IMR-90 (cell line): ENCODE measurements around the gene CATSPER1. TPM values are rescaled to one million over a fixed set of nuclear protein-coding genes. Genes with fewer than 3 reads are reported as not detected.

Source experiments
- ATAC-seq: fragments of 200-7000 bp; cut with Tn5 transposase; 2 replicates; pipeline ENCODE4 v1.9.1; 2020; ENCODE audit warnings: low read depth, mild to moderate bottlenecking, moderate library complexity
- BruUV-seq: library from RNA; stranded (reverse); fragments of 400-500 nt; replicated peaks from 2 replicates; lab custom pipeline; 2021; lab: Mats Ljungman, UMichigan
- CTCF ChIA-PET: fragments of 300-600 bp; formaldehyde crosslinking; extraction: SDS; loops from one replicate; lab custom pipeline; 2021; ENCODE audit warnings: antibody characterized with exemption; lab: Yijun Ruan, JAX
- POLR2A ChIA-PET: fragments of 300-600 bp; sonication (Branson Sonifier 250); formaldehyde crosslinking; loops from one replicate; lab custom pipeline; 2022; ENCODE audit warnings: antibody characterized with exemption; ENCODE audit not compliant: unreplicated experiment; lab: Charles Lee
- DNase-seq: peaks from one replicate; pipeline ENCODE4 v3.0.0; 2013
- H2AFZ ChIP-seq: replicated peaks from 2 replicates; pipeline ENCODE3; 2013; ENCODE audit warnings: low read length, mild to moderate bottlenecking; ENCODE audit not compliant: poor library complexity
- H2AK5ac ChIP-seq: 2 replicates; pipeline ENCODE4 v1.6.1; 2013; ENCODE audit warnings: low read depth, low read length, inconsistent platforms
- H2AK9ac ChIP-seq: replicated peaks from 2 replicates; pipeline ENCODE3; 2013; ENCODE audit warnings: mild to moderate bottlenecking, low read depth, low read length, moderate library complexity; ENCODE audit not compliant: poor library complexity
- H2BK120ac ChIP-seq: 2 replicates; pipeline ENCODE4 v1.6.1; 2013; ENCODE audit warnings: low read depth, low read length, inconsistent platforms
- H2BK15ac ChIP-seq: 3 replicates; pipeline ENCODE4 v1.6.1; 2013; ENCODE audit warnings: low read depth, low read length, inconsistent platforms
- H2BK20ac ChIP-seq: 2 replicates; pipeline ENCODE4 v1.6.1; 2013; ENCODE audit warnings: low read depth, mild to moderate bottlenecking, inconsistent platforms, low read length, moderate library complexity
- H2BK5ac ChIP-seq: 2 replicates; pipeline ENCODE4 v1.6.1; 2013; ENCODE audit warnings: mild to moderate bottlenecking, low read depth, low read length, inconsistent platforms; ENCODE audit not compliant: poor library complexity, severe bottlenecking
- H3K14ac ChIP-seq: replicated peaks from 2 replicates; pipeline ENCODE4 v1.6.1; 2013; ENCODE audit warnings: low read depth, low read length, inconsistent platforms
- H3K18ac ChIP-seq: 2 replicates; pipeline ENCODE4 v1.6.1; 2013; ENCODE audit warnings: low read depth, low read length, control low read depth
- H3K23ac ChIP-seq: 2 replicates; pipeline ENCODE4 v1.6.1; 2013; ENCODE audit warnings: low read depth, low read length, inconsistent platforms
- H3K27ac ChIP-seq: 2 replicates; pipeline ENCODE4 v1.5.1; 2013; ENCODE audit warnings: mild to moderate bottlenecking, control low read depth, low read length; ENCODE audit not compliant: insufficient read depth
- H3K27me3 ChIP-seq: 2 replicates; pipeline ENCODE4 v1.6.1; 2013; ENCODE audit warnings: low read length; ENCODE audit not compliant: control insufficient read depth, insufficient read depth
- H3K36me3 ChIP-seq: 2 replicates; pipeline ENCODE4 v1.6.1; 2013; ENCODE audit warnings: low read length, mixed read lengths; ENCODE audit not compliant: control insufficient read depth, insufficient read depth
- H3K4ac ChIP-seq: 2 replicates; pipeline ENCODE4 v1.6.1; 2013; ENCODE audit warnings: low read depth, low read length, inconsistent platforms
- H3K4me1 ChIP-seq: 2 replicates; pipeline ENCODE4 v1.6.1; 2013; ENCODE audit warnings: low read length, mixed read lengths; ENCODE audit not compliant: control insufficient read depth, insufficient read depth
- H3K4me2 ChIP-seq: 2 replicates; pipeline ENCODE4 v1.6.1; 2013; ENCODE audit warnings: low read depth, mild to moderate bottlenecking, control low read depth, low read length, moderate library complexity
- H3K4me3 ChIP-seq: 2 replicates; pipeline ENCODE4 v1.5.1; 2013; ENCODE audit warnings: low read depth, mild to moderate bottlenecking, control low read depth, low read length, moderate library complexity; ENCODE audit not compliant: insufficient read depth
- H3K56ac ChIP-seq: 2 replicates; pipeline ENCODE4 v1.6.1; 2013; ENCODE audit warnings: low read length, inconsistent platforms; ENCODE audit not compliant: insufficient read depth; ENCODE audit errors: extremely low read depth
- H3K79me1 ChIP-seq, 2 experiments: 2 replicates each; pipeline ENCODE4 v1.6.1; 2013; ENCODE audit warnings: low read length in 2 of 2, inconsistent platforms in 1 of 2, low read depth in 1 of 2
- H3K9ac ChIP-seq: 2 replicates; pipeline ENCODE4 v1.6.1; 2013; ENCODE audit warnings: low read depth, low read length, control low read depth
- H3K9me1 ChIP-seq: 2 replicates; pipeline ENCODE4 v1.6.1; 2013; ENCODE audit warnings: low read length, inconsistent platforms; ENCODE audit not compliant: insufficient read depth
- H3K9me3 ChIP-seq: 2 replicates; pipeline ENCODE4 v1.6.1; 2013; ENCODE audit warnings: low read length; ENCODE audit not compliant: control insufficient read depth, insufficient read depth
- H4K20me1 ChIP-seq: 2 replicates; pipeline ENCODE4 v1.6.1; 2013; ENCODE audit warnings: low read length, inconsistent platforms; ENCODE audit not compliant: insufficient read depth
- H4K5ac ChIP-seq: 2 replicates; pipeline ENCODE4 v1.6.1; 2013; ENCODE audit warnings: mild to moderate bottlenecking, low read depth, low read length, control low read depth
- H4K8ac ChIP-seq, 2 experiments: 2 replicates each; pipeline ENCODE4 v1.6.1; 2013; ENCODE audit warnings: low read depth in 2 of 2, low read length in 2 of 2, control low read depth in 1 of 2, inconsistent platforms in 1 of 2
- H4K91ac ChIP-seq: 2 replicates; pipeline ENCODE4 v1.6.1; 2013; ENCODE audit warnings: low read depth, low read length, inconsistent platforms; ENCODE audit not compliant: insufficient read depth
- BHLHE40 ChIP-seq: fragments of 150-350 bp; IDR thresholded peaks from 2 replicates; pipeline ENCODE4 v1.6.1; 2016; ENCODE audit warnings: mild to moderate bottlenecking, low read depth, low read length
- CEBPB ChIP-seq: IDR thresholded peaks from 2 replicates; pipeline ENCODE4 v1.6.1; 2012; ENCODE audit warnings: low read depth, low read length, improper control_type of control experiment
- CTCF ChIP-seq: conservative IDR thresholded peaks from 2 replicates; pipeline ENCODE4 v1.5.1; 2012; ENCODE audit warnings: mild to moderate bottlenecking, low read depth, low read length, improper control_type of control experiment
- FOS ChIP-seq: fragments of 150-350 bp; IDR thresholded peaks from 2 replicates; pipeline ENCODE4 v1.6.1; 2016; ENCODE audit warnings: low read depth, low read length
- MAFK ChIP-seq: IDR thresholded peaks from 2 replicates; pipeline ENCODE4 v1.6.1; 2012; ENCODE audit warnings: low read depth, low read length, improper control_type of control experiment
- MAZ ChIP-seq: IDR thresholded peaks from 2 replicates; pipeline ENCODE4 v1.6.1; 2012; ENCODE audit warnings: low read depth, mild to moderate bottlenecking, low read length, improper control_type of control experiment, moderate library complexity, borderline replicate concordance
- MXI1 ChIP-seq: IDR thresholded peaks from 2 replicates; pipeline ENCODE4 v1.6.1; 2012; ENCODE audit warnings: low read depth, mild to moderate bottlenecking, low read length, moderate library complexity, borderline replicate concordance
- NFE2L2 ChIP-seq: fragments of 150-350 bp; IDR thresholded peaks from 2 replicates; pipeline ENCODE4 v1.6.1; 2016; ENCODE audit warnings: low read depth, mild to moderate bottlenecking, low read length
- RAD21 ChIP-seq: IDR thresholded peaks from 2 replicates; pipeline ENCODE4 v1.6.1; 2012; ENCODE audit warnings: low read length, improper control_type of control experiment
- SMC3 ChIP-seq: fragments of 150-350 bp; IDR thresholded peaks from 2 replicates; pipeline ENCODE4 v1.6.1; 2016; ENCODE audit warnings: low read depth, mild to moderate bottlenecking, antibody characterized with exemption, low read length, moderate library complexity
- USF2 ChIP-seq: fragments of 150-350 bp; IDR thresholded peaks from 2 replicates; pipeline ENCODE4 v1.6.1; 2017; ENCODE audit warnings: mild to moderate bottlenecking, antibody characterized with exemption, low read length, low read depth
- WGBS, 2 experiments: methylation state at CpG; one replicate each; pipeline versions ENCODE4 v1.1.5 to v1.1.7; 2013; ENCODE audit warnings: missing lambda C conversion rate in 2 of 2; ENCODE audit not compliant: insufficient read length in 1 of 2; ENCODE audit errors: extremely low coverage in 2 of 2; 5-methylcytosine and 5-hydroxymethylcytosine counted together
- dilution Hi-C: fragments of 300-500 bp; cut with HindIII; formaldehyde crosslinking; loops from one replicate; pipeline ENCODE4 v1.14.3; 2018; ENCODE audit warnings: low sequenced_read_pairs; ENCODE audit not compliant: unreplicated experiment
- in situ Hi-C: fragments of 300-500 bp; cut with MboI; formaldehyde crosslinking; loops from 3 replicates; pipeline ENCODE4 v1.14.3; 2019; ENCODE audit warnings: low sequenced_read_pairs, inconsistent platforms, mixed read lengths
- intact Hi-C: fragments of 100-400 bp; cut with micrococcal nuclease; formaldehyde crosslinking; loops from 2 replicates; pipeline ENCODE4 v1.10.0; 2022
- polyA plus RNA-seq, 3 experiments: library from polyadenylated mRNA; depleted of rRNA; stranded (reverse); fragments of >200 nt; gene quantifications; 2 replicates each; pipeline ENCODE4 v1.2.3, GENCODE V29; 2012; ENCODE audit warnings: low replicate concordance in 1 of 3
- total RNA-seq: library from RNA; depleted of rRNA; stranded (reverse); fragments of >200 nt; gene quantifications from 2 replicates; pipeline ENCODE4 v1.2.3, GENCODE V29; 2012
- TF ChIP-seq, protein P1 (sequence below): fragments of 150-350 bp; IDR thresholded peaks from 2 replicates; pipeline ENCODE4 v1.6.1; 2016; ENCODE audit warnings: low read depth, mild to moderate bottlenecking, low read length, moderate library complexity, borderline replicate concordance

Gene CATSPER1
- total and polyA plus RNA-seq, 2 of the 4 experiments (the other 2 are of a cell fraction) = 0.18 to 0.91 TPM

- TF ChIP-seq CTCF (no peak), MAFK (no peak), CEBPB (no peak), BHLHE40 (no peak), MAZ (no peak), USF2 (no peak), SMC3 (no peak), MXI1 (no peak), FOS (no peak), RAD21 (no peak), NFE2L2 (no peak)
- TF ChIP-seq, protein P1, sequence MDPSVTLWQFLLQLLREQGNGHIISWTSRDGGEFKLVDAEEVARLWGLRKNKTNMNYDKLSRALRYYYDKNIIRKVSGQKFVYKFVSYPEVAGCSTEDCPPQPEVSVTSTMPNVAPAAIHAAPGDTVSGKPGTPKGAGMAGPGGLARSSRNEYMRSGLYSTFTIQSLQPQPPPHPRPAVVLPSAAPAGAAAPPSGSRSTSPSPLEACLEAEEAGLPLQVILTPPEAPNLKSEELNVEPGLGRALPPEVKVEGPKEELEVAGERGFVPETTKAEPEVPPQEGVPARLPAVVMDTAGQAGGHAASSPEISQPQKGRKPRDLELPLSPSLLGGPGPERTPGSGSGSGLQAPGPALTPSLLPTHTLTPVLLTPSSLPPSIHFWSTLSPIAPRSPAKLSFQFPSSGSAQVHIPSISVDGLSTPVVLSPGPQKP = no peak
These were observed 26.3 kb upstream of the CATSPER1 start for GRCh38 chr11:66052664-66052982.

More at GRCh38 chr11:66052664-66052982, 26.3 kb upstream of the CATSPER1 start:
- Histone ChIP-seq H4K91ac (peak overlapping the region; percentile 86), H2AFZ (peak overlapping the region; percentile 95), H3K23ac (peak overlapping the region; percentile 99), H2AK5ac (peak overlapping the region; percentile 95), H4K20me1 (peaks cover 14% of the 10 kb centered on the region; the same call in 1 of the 2 replicates), H3K79me1 (peaks cover 13 to 47% of the 10 kb centered on the region in 2 experiments), H3K9me1 (0 out of 2 replicates have a peak, but pooled peaks cover 7% of the 10 kb centered on the region), H2BK15ac (no peak overlapping the region), H4K5ac (peak overlapping the region; percentile 82), H3K27me3 (peaks cover 9% of the 10 kb centered on the region; the same call in 1 of the 2 replicates), H3K4me2 (peak overlapping the region; percentile 92), H3K4me3 (peak overlapping the region; percentile 86), H3K14ac (peak overlapping the region; percentile 98), H3K27ac (peak overlapping the region; percentile 87), H2BK5ac (peak overlapping the region; percentile 76), H3K4ac (peak overlapping the region; percentile 94), H3K56ac (peak overlapping the region; percentile 85), H3K4me1 (peaks cover 8% of the 10 kb centered on the region), H3K36me3 (peaks cover 21% of the 10 kb centered on the region), H4K8ac (peak overlapping the region; percentile 79 to 96), H2BK120ac (no peak overlapping the region), H3K18ac (no peak overlapping the region), H2AK9ac (peak overlapping the region; percentile 99), H3K9me3 (no peaks in the 10 kb centered on the region), H2BK20ac (no peak overlapping the region), H3K9ac (peak overlapping the region; percentile 90)
- intact Hi-C loops (no loop called here), dilution Hi-C loops (no loop called here), in situ Hi-C loops (no loop called here)
- ATAC-seq (no peak), DNase-seq (no peak)
- ChIA-PET CTCF (interaction anchor here (1.1 to 2.1 kb wide), 2 partner anchors 16 to 30 kb away, joined by 4 to 11 read pairs; no protein-coding TSS in a partner anchor), POLR2A (interaction anchor here (0.9 kb wide), 1 partner anchor 236 kb away, joined by 3 read pairs; the partner anchor contains the start of gene YIF1A)
- WGBS, 2 experiments = 0% methylated on average over 2 of the region's 17 CpGs; no CpG with 5 or more reads in 1 of the 2 experiments
- no TSS peak for BruUV-seq
